GM12878 (cell line): ENCODE measurements around the gene KIRREL3. TPM values are rescaled to one million over a fixed set of nuclear protein-coding genes. Genes with fewer than 3 reads are reported as not detected.

Experiments
- ATAC-seq: fragments of 200-7000 bp; cut with Tn5 transposase; 3 replicates; pipeline ENCODE4 v1.9.1; 2020; ENCODE audit warnings: mild to moderate bottlenecking, moderate library complexity
- BruUV-seq: library from RNA; stranded (reverse); fragments of 400-500 nt; replicated peaks from 2 replicates; lab custom pipeline; 2021; lab: Mats Ljungman, UMichigan
- CTCF ChIA-PET: fragments of 300-600 bp; sonication (Branson Sonifier 250); formaldehyde crosslinking; extraction: SDS; loops from one replicate; lab custom pipeline; 2021; ENCODE audit warnings: inconsistent platforms; lab: Yijun Ruan, JAX
- POLR2A ChIA-PET: fragments of 350-600 bp; formaldehyde crosslinking; extraction: SDS; loops from one replicate; lab custom pipeline; 2021; ENCODE audit warnings: inconsistent platforms; lab: Charles Lee
- RAD21 ChIA-PET: fragments of 300-600 bp; sonication (Branson Sonifier 250); formaldehyde crosslinking; loops from one replicate; lab custom pipeline; 2023; ENCODE audit warnings: antibody characterized with exemption; ENCODE audit not compliant: unreplicated experiment; lab: Charles Lee
- SMC1A ChIA-PET: fragments of 300-600 bp; sonication (Branson Sonifier 250); formaldehyde crosslinking; loops from one replicate; lab custom pipeline; 2023; ENCODE audit not compliant: unreplicated experiment, uncharacterized antibody; lab: Charles Lee
- DNase-seq: peaks from one replicate; pipeline ENCODE4 v3.0.0-alpha.2; 2011; ENCODE audit warnings: low read depth, low spot score
- FAIRE-seq: peaks from 3 replicates; lab custom pipeline; 2011; peaks lifted over from hg19 to GRCh38; lab: Jason Lieb, UNC
- H2AFZ ChIP-seq: 2 replicates; pipeline ENCODE4 v1.6.0; 2011; ENCODE audit warnings: low read depth, low read length, control low read depth; ENCODE audit not compliant: control insufficient read depth
- H3K27ac ChIP-seq: 2 replicates; pipeline ENCODE4 v1.5.1; 2011; ENCODE audit warnings: control low read depth; ENCODE audit not compliant: control insufficient read depth, insufficient read depth
- H3K27me3 ChIP-seq, 2 experiments: replicated peaks in 1 of 2; 2 replicates each; pipeline versions ENCODE4 v1.6.0 to v1.6.1; 2011; ENCODE audit warnings: low read length in 1 of 2; ENCODE audit not compliant: control insufficient read depth in 2 of 2, insufficient read depth in 2 of 2
- H3K36me3 ChIP-seq, 2 experiments: 2 replicates each; pipeline ENCODE4 v1.5.1; 2011; ENCODE audit warnings: low read length in 1 of 2; ENCODE audit not compliant: control insufficient read depth in 2 of 2, insufficient read depth in 2 of 2
- H3K4me1 ChIP-seq: 2 replicates; pipeline ENCODE4 v1.6.1; 2011; ENCODE audit warnings: mild to moderate bottlenecking, low read length, moderate library complexity, mixed read lengths; ENCODE audit not compliant: control insufficient read depth, insufficient read depth
- H3K4me2 ChIP-seq: 2 replicates; pipeline ENCODE4 v1.6.0; 2011; ENCODE audit warnings: control low read depth; ENCODE audit not compliant: control insufficient read depth, insufficient read depth
- H3K4me3 ChIP-seq: fragments of 200-600 bp; sonication (generic); 2 replicates; pipeline ENCODE4 v1.5.1; 2016
- H3K79me2 ChIP-seq: 2 replicates; pipeline ENCODE4 v1.6.0; 2011; ENCODE audit warnings: low read length; ENCODE audit not compliant: control insufficient read depth, insufficient read depth
- H3K9ac ChIP-seq: 2 replicates; pipeline ENCODE4 v1.8.0; 2011; ENCODE audit warnings: low read length, control low read depth, mixed read lengths; ENCODE audit not compliant: control insufficient read depth, insufficient read depth
- H3K9me3 ChIP-seq: replicated peaks from 3 replicates; pipeline ENCODE4 v1.5.1; 2011; ENCODE audit warnings: mild to moderate bottlenecking, low read length; ENCODE audit not compliant: control insufficient read depth, insufficient read depth
- H4K20me1 ChIP-seq: 2 replicates; pipeline ENCODE4 v1.6.0; 2011; ENCODE audit not compliant: control insufficient read depth, insufficient read depth
- BRCA1 ChIP-seq: IDR thresholded peaks from 2 replicates; pipeline ENCODE4 v1.6.1; 2011; ENCODE audit warnings: low read depth, low read length, improper control_type of control experiment
- CTCF ChIP-seq, 3 experiments: IDR thresholded peaks in 2 of 3; conservative IDR thresholded peaks in 1 of 3; 2 replicates each; pipeline ENCODE4 v1.5.1; 2011; ENCODE audit warnings: low read depth in 3 of 3, low read length in 3 of 3, mild to moderate bottlenecking in 3 of 3, control low read depth in 2 of 3, moderate library complexity in 2 of 3, inconsistent platforms in 1 of 3, mixed read lengths in 1 of 3; ENCODE audit not compliant: control insufficient read depth in 2 of 3, insufficient read depth in 1 of 3; ENCODE audit errors: extremely low read depth in 1 of 3
- FOS ChIP-seq: IDR thresholded peaks from 3 replicates; pipeline ENCODE4 v1.6.1; 2011; ENCODE audit warnings: borderline replicate concordance; ENCODE audit not compliant: insufficient read length; ENCODE audit errors: extremely low read depth
- GABPA ChIP-seq: IDR thresholded peaks from 2 replicates; pipeline ENCODE4 v1.6.1; 2014; ENCODE audit warnings: antibody characterized with exemption, low read depth, mild to moderate bottlenecking, inconsistent platforms
- GATAD2B ChIP-seq: fragments of 450-650 bp; conservative IDR thresholded peaks from 2 replicates; pipeline ENCODE4 v1.6.1; 2017; ENCODE audit warnings: low read depth, mild to moderate bottlenecking, moderate library complexity
- JUNB ChIP-seq: IDR thresholded peaks from 2 replicates; pipeline ENCODE4 v1.6.1; 2016; ENCODE audit warnings: antibody characterized with exemption, mild to moderate bottlenecking
- NBN ChIP-seq: fragments of 450-650 bp; IDR thresholded peaks from 2 replicates; pipeline ENCODE4 v1.6.1; 2016
- NKRF ChIP-seq: fragments of 450-650 bp; conservative IDR thresholded peaks from 2 replicates; pipeline ENCODE4 v1.6.1; 2017; ENCODE audit warnings: mild to moderate bottlenecking, moderate library complexity
- RAD51 ChIP-seq: fragments of 450-650 bp; IDR thresholded peaks from 2 replicates; pipeline ENCODE4 v1.6.1; 2016; ENCODE audit warnings: moderate library complexity, mild to moderate bottlenecking, inconsistent platforms
- SKIL ChIP-seq: fragments of 450-650 bp; IDR thresholded peaks from 2 replicates; pipeline ENCODE4 v1.6.1; 2017; ENCODE audit warnings: mild to moderate bottlenecking, low read depth, inconsistent platforms; ENCODE audit not compliant: poor library complexity, severe bottlenecking
- WGBS: methylation state at CpG from one replicate; pipeline ENCODE4 v1.1.6; 2016; ENCODE audit warnings: low lambda C conversion rate; ENCODE audit not compliant: insufficient replicate concordance, insufficient coverage; ENCODE audit errors: missing lambda C conversion rate; 5-methylcytosine and 5-hydroxymethylcytosine counted together
- in situ Hi-C: fragments of 300-500 bp; cut with MboI; formaldehyde crosslinking; loops from 9 replicates; pipeline ENCODE4 v1.14.3; 2018; ENCODE audit warnings: mixed read lengths
- intact Hi-C: fragments of 100-400 bp; cut with micrococcal nuclease; formaldehyde crosslinking; loops from one replicate; pipeline ENCODE4 v1.14.2; 2022; ENCODE audit not compliant: unreplicated experiment
- polyA plus RNA-seq, 11 experiments: library from polyadenylated mRNA; depleted of rRNA in 4 of 11; unstranded in 6 of 11; stranded (reverse) in 5 of 11; fragments of >200 nt; fragmentation: Nextera tagmentation in 4 of 11; fragmentation: Illumina TruSeq in 1 of 11; extraction: Ambion mirVana in 4 of 11; extraction: Trizol in 1 of 11; gene quantifications; 1 replicate in 1 of 11; 2 replicates in 10 of 11; pipeline versions ENCODE4 v1.2.1 to v1.2.3, GENCODE V29; 2011 to 2016; ENCODE audit warnings: inconsistent platforms in 2 of 11, missing spikeins in 2 of 11, low read depth in 1 of 11
- total RNA-seq, 4 experiments: library from RNA; depleted of rRNA in 3 of 4; stranded (reverse); fragments of >200 nt in 3 of 4; fragmentation: Illumina TruSeq in 1 of 4; extraction: Trizol in 1 of 4; gene quantifications; 2 replicates each; pipeline versions ENCODE4 v1.2.1 to v1.2.3, GENCODE V29; 2013 to 2021

KIRREL3 gene
- total and polyA plus RNA-seq, 10 of the 15 experiments (the other 5 are each of a cell fraction or from before 2014, with no cell fraction given), result under 0.01 TPM; not detected in 9

GRCh38 chr11:126602993-126603392 lies 397.6 kb downstream of the KIRREL3 start:
- in situ Hi-C loops, result no loop called here

More at GRCh38 chr11:126602993-126603392, 397.6 kb downstream of the KIRREL3 start:
- no peaks in the 10 kb centered on the region; the same call in 1 of the 2 replicates for H4K20me1 ChIP-seq
- H3K4me2 ChIP-seq, result no peak overlapping the region
- no peak overlapping the region for H3K9ac ChIP-seq
- ChIA-PET SMC1A (no interaction called here), POLR2A (no interaction called here), CTCF (no interaction called here), RAD21 (no interaction called here)
- no TSS peak for BruUV-seq
- DNase-seq (no peak), FAIRE-seq (no peak), ATAC-seq (no peak)
- H3K36me3 ChIP-seq, result no peaks in the 10 kb centered on the region
- H3K27ac ChIP-seq, result no peak overlapping the region
- H3K27me3 ChIP-seq, result peaks cover 2 to 3% of the 10 kb centered on the region in 2 experiments; a peak in 3 of 4 replicates
- H3K9me3 ChIP-seq, result no peaks in the 10 kb centered on the region; the same call in 2 of the 3 replicates
- intact Hi-C loops, result loop anchor here (10.0 kb wide), 2 partner anchors 272 to 742 kb away; no protein-coding TSS in a partner anchor
- no peak overlapping the region for H2AFZ ChIP-seq
- WGBS, result under 1% methylated on average over 6 of the region's 6 CpGs
- no peaks in the 10 kb centered on the region for H3K4me1 ChIP-seq
- no peaks in the 10 kb centered on the region for H3K79me2 ChIP-seq
- no peak for TF ChIP-seq JUNB
- TF ChIP-seq CTCF (IDR thresholded peaks at IDR 0.05 in 2 of 3, conservative IDR thresholded peaks at IDR 0.05 in 1 of 3; ENCODE audit: control insufficient read depth in 2 of 3, extremely low read depth in 1 of 3, insufficient read depth in 1 of 3, low read depth in 3 of 3, low read length in 3 of 3), result no peak
- TF ChIP-seq BRCA1, result no peak
- no peak for TF ChIP-seq FOS
- no peak for TF ChIP-seq NKRF
- TF ChIP-seq NBN, result no peak
- no peak for TF ChIP-seq GATAD2B
- TF ChIP-seq GABPA, result no peak
- no peak for TF ChIP-seq SKIL
- TF ChIP-seq RAD51, result no peak
- no peak overlapping the region for H3K4me3 ChIP-seq
